Activated naive CD4-positive, alpha-beta T cell treated with Interleukin-2 at 50 U/mL for 16 hours (primary cell): Measurements from ENCODE around the gene CEMIP.
"Not testable (repeated sequence)": the region's sequence is repeated elsewhere in the genome, so short reads cannot be mapped to it uniquely, and the experiment has no call there.

Experiments used
- DNase-seq: peaks from one replicate; pipeline ENCODE4 v3.0.0-alpha.2; 2020

Gene CEMIP

DNA sequence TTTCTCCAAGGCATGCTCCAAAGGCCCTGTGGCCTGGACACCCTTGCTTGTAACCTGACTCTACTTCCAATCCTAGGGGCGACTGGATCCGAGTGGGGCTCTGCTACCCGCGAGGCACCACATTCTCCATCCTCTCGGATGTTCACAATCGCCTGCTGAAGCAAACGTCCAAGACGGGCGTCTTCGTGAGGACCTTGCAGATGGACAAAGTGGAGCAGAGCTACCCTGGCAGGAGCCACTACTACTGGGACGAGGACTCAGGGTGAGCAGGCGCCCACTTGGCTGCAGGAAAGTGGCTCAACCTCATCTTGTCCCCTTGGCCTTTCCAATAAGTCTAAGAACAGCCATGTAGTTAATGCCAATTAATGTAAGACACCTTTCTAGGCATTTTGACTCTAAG, 158.5 kb downstream of the CEMIP start:
- no peak for DNase-seq

DNA sequence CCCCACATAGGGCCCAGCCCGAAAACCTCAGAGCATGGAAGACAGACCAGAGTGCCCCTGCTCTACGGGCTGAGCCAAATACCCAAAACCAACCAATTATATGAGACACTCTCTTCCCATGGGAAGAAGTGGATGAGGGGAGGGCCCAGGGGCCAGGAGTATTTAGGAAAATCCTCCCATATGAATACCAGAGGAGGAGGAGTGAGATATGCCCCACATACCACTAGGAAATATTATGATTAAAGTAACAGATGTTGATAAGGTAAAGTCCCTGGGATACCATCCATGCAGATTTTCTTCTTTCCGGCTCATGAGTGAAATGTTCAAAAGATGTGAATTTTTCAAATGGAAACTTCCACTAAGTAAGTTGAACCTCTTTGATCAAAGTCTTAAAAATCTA, 160.0 kb downstream of the CEMIP start:
- DNase-seq: no peak

DNA sequence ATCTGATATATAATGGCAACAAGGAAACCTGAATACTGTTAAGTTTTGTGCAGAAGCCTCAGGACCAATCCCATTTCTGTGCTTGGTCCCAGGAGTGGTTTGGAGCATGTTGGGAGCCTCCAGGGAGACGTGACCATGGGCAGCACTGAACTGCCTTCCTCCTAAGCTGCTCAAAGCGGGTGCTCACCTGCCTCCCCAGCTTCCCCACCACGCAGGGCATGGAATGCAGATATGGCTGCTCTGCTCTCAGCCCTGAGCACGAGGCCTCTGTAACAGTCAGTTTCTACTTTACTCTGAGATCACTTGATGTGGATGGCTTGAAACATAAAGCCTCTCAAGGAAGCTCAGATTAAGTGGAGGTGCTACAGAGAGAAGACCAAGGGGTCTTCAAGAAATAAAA, 161.2 kb downstream of the CEMIP start:
- no peak for DNase-seq

DNA sequence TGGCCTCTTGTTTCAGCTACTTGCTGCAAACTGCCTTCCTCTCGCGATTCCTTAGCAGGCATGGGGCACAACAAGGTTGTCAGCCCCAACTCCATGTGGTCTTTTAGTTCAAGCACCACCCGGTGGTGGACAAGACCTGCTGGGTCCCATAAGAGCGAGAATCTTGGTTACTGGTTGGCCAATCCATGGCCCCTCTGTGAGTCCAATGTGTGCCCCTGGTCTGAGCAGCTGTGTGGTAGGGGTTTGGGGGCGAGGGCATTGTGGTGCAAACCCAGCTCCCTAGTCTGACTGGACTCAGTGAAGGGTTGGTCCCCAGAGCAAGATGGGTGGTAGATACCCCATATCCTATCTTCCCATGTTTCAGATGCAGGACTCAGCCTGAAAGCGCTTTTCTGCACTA, 161.7 kb downstream of the CEMIP start:
- no peak for DNase-seq

DNA sequence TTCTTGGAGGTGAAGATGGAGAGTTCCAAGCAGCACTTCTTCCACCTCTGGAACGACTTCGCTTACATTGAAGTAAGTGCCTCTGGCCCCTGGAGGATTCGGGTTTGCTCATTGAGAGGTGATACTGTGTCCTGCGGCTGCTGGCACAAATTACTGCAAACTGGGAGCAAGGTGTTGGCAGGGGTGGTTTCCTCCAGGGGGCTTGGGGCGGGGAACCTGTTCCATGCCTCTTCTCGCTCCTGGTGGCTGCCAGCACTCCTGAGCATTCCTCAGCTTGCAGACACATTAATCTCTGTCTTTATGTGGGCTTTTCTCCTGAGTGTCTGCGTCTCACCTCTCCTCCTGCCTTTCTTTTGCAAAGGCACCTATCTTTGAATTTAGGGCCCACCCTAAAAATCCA, 163.1 kb downstream of the CEMIP start:
- DNase-seq: no peak

DNA sequence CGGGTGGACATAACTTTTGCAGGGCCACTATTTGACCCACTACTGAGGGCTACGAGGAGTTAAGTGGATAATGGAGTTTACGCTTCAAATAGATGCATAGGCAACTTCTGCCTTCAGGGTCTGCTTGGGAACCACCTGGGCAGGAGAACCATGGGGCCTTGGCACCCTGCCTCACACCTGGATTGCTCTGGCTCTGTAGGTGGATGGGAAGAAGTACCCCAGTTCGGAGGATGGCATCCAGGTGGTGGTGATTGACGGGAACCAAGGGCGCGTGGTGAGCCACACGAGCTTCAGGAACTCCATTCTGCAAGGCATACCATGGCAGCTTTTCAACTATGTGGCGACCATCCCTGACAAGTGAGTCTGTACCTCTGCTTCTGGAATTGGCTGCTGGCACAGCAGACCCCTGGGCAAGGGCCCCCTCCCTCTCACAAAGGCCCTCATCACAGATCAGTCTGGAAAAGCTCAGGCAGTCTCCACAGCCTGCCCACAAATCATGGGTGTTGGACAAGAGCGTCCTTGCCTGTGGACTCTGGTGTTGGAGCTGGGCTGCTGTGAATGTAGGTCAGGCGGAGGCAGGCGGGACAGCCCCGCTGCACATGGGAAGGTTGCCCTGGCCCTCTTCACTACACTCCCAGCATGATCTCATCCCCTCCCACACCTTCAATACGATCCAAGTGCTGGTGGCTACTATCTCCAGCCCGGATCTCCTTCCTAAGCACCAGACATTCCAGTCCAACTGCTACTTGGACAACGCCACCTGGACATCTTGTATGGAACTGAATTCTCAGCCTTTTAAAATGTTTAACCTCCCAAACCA, 163.8 kb downstream of the CEMIP start:
- DNase-seq: no peak

DNA sequence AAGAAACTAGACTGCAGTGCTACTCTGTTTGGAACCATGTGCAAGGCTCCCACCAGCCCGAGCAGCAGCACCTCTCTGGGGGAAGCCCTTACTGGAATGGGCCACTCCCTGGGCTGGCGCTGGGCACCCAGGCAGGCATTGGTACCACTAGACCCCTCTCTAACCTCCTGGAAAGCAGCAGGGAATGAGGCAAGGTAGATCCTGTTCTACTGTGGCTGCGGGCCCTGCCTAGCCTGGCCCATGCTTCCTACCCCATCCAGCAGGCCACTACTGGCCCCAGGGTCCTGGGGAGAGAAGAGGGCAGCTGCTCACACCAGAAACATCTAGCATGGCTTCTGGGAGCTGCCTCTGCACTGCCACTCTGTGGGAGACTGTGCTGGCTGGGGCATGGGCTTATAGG, 165.6 kb downstream of the CEMIP start:
- DNase-seq: no peak

DNA sequence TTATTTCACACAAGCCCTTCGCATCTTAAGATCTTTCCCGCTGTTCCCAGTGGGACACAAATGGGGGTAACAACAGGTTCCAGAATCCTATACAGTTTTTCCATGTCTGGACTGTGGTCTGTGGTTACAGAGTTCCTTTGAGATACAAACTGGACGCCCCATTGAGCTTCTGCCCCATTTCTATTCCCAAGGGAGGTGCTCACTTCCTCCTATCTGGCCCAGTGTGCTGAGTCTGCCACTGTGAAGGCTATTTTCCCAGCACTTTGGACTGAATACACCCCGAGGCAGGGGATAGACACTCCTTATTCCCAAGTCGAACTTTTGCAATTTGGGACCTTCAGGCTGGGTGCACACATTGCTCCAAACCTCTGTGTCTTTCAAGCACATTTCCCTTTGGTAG, 166.4 kb downstream of the CEMIP start:
- DNase-seq: no peak

DNA sequence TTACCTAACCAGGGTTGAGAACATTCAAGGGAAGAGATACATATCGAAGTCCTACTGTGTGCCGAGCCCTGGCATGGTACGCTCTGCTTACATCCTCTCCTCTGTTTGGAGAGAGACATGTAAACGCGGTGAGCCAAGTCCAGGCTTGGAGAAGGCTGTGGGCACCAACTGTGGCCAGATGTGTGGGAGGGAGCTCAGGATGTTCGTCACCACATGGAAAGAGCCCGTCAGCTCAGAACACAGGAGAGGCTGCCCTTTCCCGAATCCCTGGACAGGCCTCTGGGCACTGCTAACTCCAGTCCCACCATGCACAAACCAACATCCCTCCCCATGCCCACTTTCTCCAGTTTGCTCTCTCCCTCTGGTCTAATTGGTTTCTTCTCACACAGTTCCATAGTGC, 167.4 kb downstream of the CEMIP start:
- DNase-seq: no peak

DNA sequence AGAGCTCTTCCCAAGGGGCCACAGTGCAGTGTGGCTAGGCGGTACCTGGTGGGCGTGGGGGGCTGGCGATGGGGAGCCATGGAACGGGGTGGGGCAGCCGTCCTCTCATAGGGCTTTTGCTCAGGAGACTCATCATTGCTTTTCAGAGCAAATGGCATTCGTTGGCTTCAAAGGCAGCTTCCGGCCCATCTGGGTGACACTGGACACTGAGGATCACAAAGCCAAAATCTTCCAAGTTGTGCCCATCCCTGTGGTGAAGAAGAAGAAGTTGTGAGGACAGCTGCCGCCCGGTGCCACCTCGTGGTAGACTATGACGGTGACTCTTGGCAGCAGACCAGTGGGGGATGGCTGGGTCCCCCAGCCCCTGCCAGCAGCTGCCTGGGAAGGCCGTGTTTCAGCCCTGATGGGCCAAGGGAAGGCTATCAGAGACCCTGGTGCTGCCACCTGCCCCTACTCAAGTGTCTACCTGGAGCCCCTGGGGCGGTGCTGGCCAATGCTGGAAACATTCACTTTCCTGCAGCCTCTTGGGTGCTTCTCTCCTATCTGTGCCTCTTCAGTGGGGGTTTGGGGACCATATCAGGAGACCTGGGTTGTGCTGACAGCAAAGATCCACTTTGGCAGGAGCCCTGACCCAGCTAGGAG, 169.6 kb downstream of the CEMIP start:
- DNase-seq: no peak

DNA sequence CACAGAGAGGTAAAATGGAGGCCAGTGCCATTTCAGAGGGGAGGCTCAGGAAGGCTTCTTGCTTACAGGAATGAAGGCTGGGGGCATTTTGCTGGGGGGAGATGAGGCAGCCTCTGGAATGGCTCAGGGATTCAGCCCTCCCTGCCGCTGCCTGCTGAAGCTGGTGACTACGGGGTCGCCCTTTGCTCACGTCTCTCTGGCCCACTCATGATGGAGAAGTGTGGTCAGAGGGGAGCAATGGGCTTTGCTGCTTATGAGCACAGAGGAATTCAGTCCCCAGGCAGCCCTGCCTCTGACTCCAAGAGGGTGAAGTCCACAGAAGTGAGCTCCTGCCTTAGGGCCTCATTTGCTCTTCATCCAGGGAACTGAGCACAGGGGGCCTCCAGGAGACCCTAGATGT, 170.6 kb downstream of the CEMIP start:
- DNase-seq: no peak

DNA sequence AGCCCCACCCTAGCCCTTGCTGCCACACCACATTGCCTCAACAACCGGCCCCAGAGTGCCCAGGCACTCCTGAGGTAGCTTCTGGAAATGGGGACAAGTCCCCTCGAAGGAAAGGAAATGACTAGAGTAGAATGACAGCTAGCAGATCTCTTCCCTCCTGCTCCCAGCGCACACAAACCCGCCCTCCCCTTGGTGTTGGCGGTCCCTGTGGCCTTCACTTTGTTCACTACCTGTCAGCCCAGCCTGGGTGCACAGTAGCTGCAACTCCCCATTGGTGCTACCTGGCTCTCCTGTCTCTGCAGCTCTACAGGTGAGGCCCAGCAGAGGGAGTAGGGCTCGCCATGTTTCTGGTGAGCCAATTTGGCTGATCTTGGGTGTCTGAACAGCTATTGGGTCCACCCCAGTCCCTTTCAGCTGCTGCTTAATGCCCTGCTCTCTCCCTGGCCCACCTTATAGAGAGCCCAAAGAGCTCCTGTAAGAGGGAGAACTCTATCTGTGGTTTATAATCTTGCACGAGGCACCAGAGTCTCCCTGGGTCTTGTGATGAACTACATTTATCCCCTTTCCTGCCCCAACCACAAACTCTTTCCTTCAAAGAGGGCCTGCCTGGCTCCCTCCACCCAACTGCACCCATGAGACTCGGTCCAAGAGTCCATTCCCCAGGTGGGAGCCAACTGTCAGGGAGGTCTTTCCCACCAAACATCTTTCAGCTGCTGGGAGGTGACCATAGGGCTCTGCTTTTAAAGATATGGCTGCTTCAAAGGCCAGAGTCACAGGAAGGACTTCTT, 171.3 kb downstream of the CEMIP start:
- no peak for DNase-seq

DNA sequence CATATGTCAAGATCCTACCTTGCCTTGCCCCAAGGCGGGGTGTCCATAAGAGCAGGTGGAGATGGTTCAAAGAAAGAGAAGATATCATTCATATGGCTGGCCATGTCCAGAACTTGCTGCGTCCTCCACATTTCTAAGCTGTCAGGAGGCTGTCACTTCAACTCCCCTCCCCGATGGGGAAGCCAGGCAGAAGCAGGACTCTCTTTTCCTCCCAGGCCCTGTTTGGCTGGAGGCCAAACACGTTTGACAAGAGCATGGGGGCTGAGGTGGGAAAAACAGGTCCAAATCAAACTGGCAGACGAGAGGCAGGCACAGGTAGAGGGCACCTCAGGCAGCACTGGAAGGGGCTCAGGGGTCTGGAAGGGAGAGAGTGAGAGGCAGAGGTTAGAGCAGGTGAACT, 172.8 kb downstream of the CEMIP start:
- no peak for DNase-seq

DNA sequence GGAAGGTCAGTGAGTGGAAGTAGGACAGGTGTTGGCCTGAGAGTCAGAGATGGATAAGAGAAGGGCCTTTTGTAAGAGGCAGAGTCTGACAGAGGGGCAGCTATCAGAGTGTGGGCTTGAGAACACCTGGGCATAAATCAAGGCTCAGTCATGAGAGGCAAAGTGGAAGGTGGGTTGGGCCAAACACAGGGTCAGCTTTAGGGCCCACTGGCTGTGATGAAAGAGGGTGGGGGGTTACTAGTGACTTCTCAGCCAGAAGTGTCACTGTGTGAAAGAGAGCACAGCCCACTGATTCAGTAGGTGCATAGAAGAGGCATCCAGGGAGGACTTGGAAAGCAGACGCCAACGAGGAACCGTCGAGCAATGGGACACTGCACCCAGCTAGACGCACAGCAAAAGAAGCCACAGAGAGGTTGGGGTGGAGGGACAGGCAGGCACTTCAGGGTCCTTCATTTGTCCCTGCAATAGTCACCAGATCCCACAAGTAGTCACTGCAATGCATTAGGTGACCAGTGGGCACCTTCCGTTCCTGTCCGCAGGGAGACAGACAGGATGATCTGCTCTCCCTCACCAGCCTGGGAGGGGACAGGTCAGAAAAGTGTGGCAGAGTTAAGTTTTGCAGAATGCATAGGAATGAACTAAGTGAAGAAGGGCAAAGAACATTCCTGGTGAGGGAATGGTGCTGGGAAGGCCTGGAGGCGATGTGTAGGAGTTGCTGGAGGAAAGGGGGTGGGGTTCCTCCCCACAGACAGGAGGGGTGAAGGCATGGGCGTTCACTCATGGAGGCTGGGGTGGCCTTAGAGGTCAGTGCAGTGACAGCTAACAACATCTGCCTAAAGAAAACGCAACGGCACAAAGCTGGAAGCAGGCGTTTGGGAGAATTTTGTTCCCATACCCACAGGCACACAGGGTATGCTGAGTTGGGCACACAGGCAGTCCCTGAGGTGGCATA, 174.1 kb downstream of the CEMIP start:
- DNase-seq: no peak

DNA sequence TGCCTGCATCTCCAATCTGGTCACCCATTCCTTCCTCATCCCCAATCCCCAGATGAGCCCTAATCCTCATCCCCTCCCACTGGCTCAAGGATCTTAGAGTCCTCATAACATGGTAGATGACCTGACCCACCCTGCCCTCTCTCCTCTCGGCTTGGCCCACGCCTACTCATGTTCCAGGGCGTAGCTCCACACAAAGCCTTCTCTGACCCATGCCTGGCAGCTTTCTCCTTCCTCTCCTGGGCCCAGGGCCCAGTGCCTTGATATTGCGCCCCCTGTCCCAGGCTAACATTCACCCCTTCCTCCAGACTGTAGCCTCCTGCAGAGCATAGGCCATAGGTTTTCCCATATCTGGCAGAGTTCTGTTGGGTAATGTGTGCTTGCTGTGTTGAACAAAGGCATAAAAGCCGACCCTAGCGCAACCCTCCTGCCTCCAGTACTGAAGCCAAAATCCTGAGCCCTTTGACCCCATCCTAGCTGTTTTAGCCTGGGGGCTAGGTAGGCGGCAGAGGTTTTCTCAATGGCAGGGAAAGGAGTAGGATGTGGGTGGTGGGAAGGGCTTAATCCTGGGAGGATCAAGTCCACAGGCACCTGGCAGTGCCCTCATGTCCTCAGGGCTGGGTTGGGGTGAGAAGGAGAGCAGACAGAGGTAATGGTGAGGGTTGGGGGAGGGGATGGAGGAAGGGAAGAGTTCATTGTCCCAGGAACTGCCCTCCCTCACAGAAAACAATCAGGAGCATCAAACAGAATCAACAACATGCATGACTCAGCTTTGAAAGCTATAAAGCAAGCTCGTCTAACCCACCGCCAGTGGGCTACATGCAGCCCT, 175.0 kb downstream of the CEMIP start:
- no peak for DNase-seq

DNA sequence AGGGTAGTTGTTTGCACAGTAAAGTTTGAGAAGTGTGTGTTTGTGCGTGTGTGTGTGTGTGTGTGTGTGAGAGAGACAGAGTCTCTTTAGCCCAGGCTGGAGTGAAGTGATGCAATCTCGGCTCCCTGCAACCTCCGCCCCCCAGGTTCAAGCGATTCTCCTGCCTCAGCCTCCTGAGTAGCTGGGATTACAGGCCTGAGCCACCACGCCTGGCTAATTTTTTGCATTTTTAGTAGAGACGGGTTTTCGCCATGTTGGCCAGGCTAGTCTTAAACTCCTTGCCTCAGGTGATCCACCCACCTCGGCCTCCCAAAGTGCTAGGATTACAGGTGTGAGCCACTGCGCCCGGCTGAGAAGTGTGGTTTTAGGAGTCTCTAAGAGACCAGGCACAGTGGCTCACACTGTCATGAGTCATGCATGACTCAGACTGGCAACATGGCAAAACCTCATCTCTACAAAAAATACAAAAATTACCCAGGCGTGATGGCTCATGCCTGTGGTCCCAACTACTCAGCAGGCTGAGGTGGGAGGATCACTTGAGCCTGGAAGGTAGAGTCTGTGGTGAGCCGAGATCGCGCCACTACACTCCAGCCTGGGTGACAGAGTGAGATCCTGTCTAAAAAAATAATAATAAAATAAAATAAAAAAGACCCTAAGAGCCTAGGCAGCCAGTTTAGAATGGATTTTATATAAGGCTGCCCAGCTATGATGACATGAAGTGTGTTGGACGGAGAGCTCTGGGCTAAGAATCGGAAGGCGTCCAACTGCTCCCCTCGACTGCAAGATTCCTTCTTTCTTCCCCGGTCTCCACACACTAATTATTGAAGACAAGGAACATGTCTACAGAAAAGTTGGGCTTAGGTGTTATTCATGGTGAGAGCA, 176.6 kb downstream of the CEMIP start:
- peak; percentile 61 for DNase-seq

DNA sequence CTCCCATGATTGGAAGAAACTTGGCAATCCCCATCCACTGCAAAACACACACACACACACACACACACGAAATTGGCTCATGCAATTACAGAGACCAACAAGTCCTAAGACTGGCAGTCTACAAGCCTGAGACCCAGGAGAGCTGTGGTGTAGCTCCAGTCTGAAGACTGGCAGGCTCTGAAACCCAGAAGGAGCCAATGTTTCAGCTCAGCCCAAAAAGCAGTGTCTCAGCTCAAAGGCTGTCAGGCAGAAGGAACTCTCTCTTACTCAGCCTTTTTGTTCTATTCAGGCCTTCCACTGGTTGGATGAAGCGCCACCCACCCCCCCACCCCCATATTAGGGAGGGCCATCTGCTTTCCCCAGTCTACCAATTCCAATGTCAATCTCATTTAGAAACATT, 178.4 kb downstream of the CEMIP start:
- DNase-seq: no peak

DNA sequence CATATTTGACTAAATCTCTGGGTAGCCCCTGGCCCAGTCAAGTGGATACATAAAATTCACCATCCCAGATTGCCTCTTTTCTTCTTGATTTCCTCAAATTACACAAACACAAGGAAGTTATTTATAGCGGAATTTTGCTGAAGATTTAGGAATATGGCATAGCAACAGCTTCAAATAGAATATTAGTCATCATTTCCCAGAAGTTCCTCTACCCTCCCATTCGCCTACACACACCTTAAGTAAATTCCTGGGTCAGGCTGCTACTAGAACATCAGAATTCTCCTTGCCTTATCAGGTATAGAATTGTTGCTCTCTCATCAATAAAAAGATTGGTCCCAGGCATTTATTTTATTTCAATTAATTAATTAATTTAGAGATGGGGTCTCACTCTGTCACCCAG, 178.8 kb downstream of the CEMIP start:
- DNase-seq: no peak

DNA sequence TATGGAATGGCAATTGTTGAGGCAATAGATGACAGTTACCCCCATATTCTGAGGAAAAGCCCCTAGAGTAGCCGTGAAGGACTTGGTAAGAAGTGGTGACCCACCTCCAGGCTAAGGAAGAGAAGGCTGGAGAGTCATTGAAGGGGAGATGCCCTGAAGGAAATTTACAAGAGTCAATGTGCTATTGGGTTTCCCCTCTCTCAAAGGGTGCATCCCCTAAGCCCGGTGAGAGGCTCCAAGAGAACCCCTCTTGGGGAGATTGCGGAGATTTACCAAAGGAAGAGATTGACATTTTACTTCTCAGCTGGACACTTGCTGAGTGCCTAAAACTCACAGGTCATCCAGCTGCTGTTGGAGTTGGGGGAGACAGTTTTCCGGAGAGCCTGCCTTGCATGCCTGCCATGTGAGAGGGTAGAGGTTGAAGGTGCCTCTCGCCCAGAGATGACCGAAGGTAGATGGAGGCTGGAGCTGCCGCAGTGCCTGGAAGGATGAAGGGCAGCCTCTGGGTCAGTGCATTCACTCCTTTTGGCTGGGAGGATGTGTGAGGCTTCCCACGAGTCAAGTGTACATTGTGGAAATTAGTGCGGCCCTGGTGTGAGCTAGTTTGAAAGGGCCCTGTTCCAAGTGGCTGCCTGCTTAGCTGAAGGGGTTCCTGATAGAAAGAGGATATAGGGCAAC, 179.8 kb downstream of the CEMIP start:
- DNase-seq: no peak

DNA sequence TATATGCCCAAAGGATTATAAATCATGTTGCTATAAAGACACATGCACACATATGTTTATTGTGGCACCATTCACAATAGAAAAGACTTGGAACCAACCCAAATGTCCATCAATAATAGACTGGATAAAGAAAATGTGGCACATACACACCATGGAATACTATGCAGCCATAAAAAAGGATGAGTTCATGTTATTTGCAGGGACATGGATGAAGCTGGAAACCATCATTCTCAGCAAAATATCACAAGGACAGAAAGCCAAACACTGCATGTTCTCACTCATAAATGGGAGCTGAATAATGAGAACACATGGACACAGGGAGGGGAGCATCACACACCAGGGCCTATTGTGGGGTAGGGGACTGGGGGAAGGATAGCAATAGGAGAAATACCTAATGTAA, 186.3 kb downstream of the CEMIP start:
- not testable (repeated sequence) for DNase-seq
